Neural crest cell (in vitro differentiated cells): ENCODE results near the gene OR2AT4. TPM values are rescaled to one million over a fixed set of nuclear protein-coding genes. Genes with fewer than 3 reads are reported as not detected.

Experiments
- DNase-seq: peaks from one replicate; pipeline ENCODE4 v3.0.0; 2021; ENCODE audit warnings: low read depth, mixed read lengths, low spot score
- H3K27ac Mint-ChIP-seq: one replicate; pipeline ENCODE4 v1.8.0; 2021; ENCODE audit warnings: mild to moderate bottlenecking, mixed read lengths; ENCODE audit not compliant: unreplicated experiment
- H3K27me3 Mint-ChIP-seq: 2 replicates; pipeline ENCODE4 v1.8.0; 2021; ENCODE audit warnings: low read depth, mild to moderate bottlenecking, mixed read lengths
- H3K36me3 Mint-ChIP-seq: 2 replicates; pipeline ENCODE4 v1.8.0; 2021; ENCODE audit warnings: low read depth, mild to moderate bottlenecking, mixed read lengths
- H3K4me1 Mint-ChIP-seq: 2 replicates; pipeline ENCODE4 v1.8.0; 2021; ENCODE audit warnings: mixed read lengths
- H3K4me3 Mint-ChIP-seq: one replicate; pipeline ENCODE4 v1.8.0; 2021; ENCODE audit warnings: mild to moderate bottlenecking, mixed read lengths
- H3K9me3 Mint-ChIP-seq: 2 replicates; pipeline ENCODE4 v1.8.0; 2021; ENCODE audit warnings: mixed read lengths
- total RNA-seq: library from RNA; stranded (reverse); gene quantifications from 2 replicates; pipeline ENCODE4 v1.2.1, GENCODE V29; 2021
- TF ChIP-seq, protein P1 (sequence below): fragments of 200-600 bp; sonication (generic); conservative IDR thresholded peaks from 2 replicates; pipeline ENCODE4 v1.5.0; 2021; ENCODE audit warnings: antibody characterized with exemption, mild to moderate bottlenecking

OR2AT4 gene
- total RNA-seq, 1 donor from 2014 or later, result not detected

- no peaks in the 10 kb centered on the region for H3K9me3 Mint-ChIP-seq
- H3K27ac Mint-ChIP-seq, result no peak overlapping the region
- no peaks in the 10 kb centered on the region for H3K36me3 Mint-ChIP-seq
- H3K4me3 Mint-ChIP-seq, result no peak overlapping the region
- TF ChIP-seq, protein P1, sequence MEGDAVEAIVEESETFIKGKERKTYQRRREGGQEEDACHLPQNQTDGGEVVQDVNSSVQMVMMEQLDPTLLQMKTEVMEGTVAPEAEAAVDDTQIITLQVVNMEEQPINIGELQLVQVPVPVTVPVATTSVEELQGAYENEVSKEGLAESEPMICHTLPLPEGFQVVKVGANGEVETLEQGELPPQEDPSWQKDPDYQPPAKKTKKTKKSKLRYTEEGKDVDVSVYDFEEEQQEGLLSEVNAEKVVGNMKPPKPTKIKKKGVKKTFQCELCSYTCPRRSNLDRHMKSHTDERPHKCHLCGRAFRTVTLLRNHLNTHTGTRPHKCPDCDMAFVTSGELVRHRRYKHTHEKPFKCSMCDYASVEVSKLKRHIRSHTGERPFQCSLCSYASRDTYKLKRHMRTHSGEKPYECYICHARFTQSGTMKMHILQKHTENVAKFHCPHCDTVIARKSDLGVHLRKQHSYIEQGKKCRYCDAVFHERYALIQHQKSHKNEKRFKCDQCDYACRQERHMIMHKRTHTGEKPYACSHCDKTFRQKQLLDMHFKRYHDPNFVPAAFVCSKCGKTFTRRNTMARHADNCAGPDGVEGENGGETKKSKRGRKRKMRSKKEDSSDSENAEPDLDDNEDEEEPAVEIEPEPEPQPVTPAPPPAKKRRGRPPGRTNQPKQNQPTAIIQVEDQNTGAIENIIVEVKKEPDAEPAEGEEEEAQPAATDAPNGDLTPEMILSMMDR, result no peak
- no peaks in the 10 kb centered on the region for H3K4me1 Mint-ChIP-seq
- peaks cover 12% of the 10 kb centered on the region for H3K27me3 Mint-ChIP-seq
- no peak for DNase-seq
These were observed 17.1 kb downstream of the OR2AT4 start for GRCh38 chr11:75079546-75079945.

- Mint-ChIP-seq H3K27me3 (peaks cover 12% of the 10 kb centered on the region), H3K27ac (no peak overlapping the region), H3K9me3 (no peaks in the 10 kb centered on the region), H3K4me3 (no peak overlapping the region), H3K36me3 (no peaks in the 10 kb centered on the region), H3K4me1 (no peaks in the 10 kb centered on the region)
- TF ChIP-seq, protein P1, result no peak
- no peak for DNase-seq
These were observed 18.4 kb downstream of the OR2AT4 start for GRCh38 chr11:75078233-75078632.

GRCh38 chr11:75077316-75077715, 19.4 kb downstream of the OR2AT4 start:
- Mint-ChIP-seq H3K4me1 (peaks cover 5% of the 10 kb centered on the region), H3K27me3 (peaks cover 12% of the 10 kb centered on the region), H3K36me3 (no peaks in the 10 kb centered on the region), H3K27ac (no peak overlapping the region), H3K4me3 (no peak overlapping the region), H3K9me3 (no peaks in the 10 kb centered on the region)
- TF ChIP-seq, protein P1, result no peak
- DNase-seq, result no peak

DNA sequence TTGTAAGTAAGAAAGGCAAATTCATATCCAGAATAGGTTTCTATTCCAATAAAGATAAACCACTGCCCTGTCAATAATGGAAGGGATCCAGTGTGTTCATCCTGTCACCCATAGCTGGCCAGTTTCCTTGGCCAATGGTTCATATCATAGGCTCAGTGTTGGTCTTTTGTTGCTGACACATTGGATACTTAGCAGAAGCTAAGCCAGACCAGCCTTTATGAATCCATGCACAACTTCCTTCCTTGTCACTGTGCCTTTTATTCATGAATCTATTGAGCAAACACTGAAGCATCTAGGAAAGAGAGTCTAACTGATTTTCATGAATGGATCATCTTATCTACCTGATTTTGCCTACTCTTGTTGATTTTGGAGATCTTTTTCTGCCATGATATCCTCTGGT, 20.0 kb downstream of the OR2AT4 start:
- TF ChIP-seq, protein P1, result no peak

DNA sequence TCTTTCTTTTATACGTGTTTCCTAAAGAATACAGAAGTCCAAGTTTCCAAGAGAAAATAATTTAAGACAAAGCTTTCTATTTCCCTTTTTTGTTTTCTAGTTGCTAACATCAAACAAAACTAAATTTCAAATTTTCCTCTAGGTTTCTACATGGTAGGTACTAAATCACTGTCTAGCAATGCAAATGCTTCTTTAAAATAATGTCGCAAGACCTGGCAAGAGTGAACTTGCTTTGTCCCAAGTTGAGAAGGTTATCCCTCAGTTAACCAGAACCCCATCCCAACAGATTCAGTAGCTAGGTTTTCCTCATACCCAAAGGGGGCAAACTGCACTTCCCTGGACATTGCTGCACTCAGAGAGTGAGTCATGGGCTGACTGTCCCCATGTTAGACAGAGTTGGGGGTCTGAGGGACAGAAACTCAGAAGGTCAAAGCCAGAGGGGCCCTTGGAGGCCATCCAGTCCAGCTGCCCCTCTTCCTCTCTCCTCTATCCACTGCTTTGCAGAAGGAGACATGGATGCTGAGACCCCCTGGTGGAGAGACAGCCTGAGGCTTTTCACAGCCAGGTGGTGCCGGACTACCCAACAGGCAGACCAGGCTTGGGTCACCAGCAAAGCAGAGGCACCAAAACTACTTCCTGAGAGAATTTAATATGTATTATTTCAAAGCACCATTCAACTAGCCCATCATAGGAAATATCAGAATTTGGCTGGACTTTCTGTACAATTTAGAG, 23.1 kb downstream of the OR2AT4 start:
- Mint-ChIP-seq H3K27ac (no peak overlapping the region), H3K36me3 (no peaks in the 10 kb centered on the region), H3K4me1 (peaks cover 6% of the 10 kb centered on the region), H3K4me3 (no peak overlapping the region), H3K27me3 (peaks cover 14% of the 10 kb centered on the region), H3K9me3 (no peaks in the 10 kb centered on the region)
- TF ChIP-seq, protein P1, result no peak
- no peak for DNase-seq

More for the DNA sequence above, 20.0 kb downstream of the OR2AT4 start:
- DNase-seq, result no peak
- no peak overlapping the region for H3K27ac Mint-ChIP-seq
- H3K36me3 Mint-ChIP-seq, result no peaks in the 10 kb centered on the region
- H3K9me3 Mint-ChIP-seq, result no peaks in the 10 kb centered on the region
- H3K4me1 Mint-ChIP-seq, result peaks cover 6% of the 10 kb centered on the region
- peaks cover 13% of the 10 kb centered on the region for H3K27me3 Mint-ChIP-seq
- no peak overlapping the region for H3K4me3 Mint-ChIP-seq
